HL-60/S4 treated with phorbol 12-myristate 13-acetate at 8.2 ng/mL for 4 days and 3 days (cell line): Measurements from ENCODE around the gene ANO9.

Experiments used
- in situ Hi-C: fragments of 300-500 bp; cut with MboI; formaldehyde crosslinking; loops from 2 replicates; pipeline ENCODE4 v1.15.0; 2022; ENCODE audit warnings: low sequenced_read_pairs

ANO9 gene

GRCh38 chr11:452916-453527 lies 11.2 kb upstream of the ANO9 start:
- in situ Hi-C loops: no loop called here

GRCh38 chr11:452203-452744 lies 10.5 kb upstream of the ANO9 start:
- in situ Hi-C loops: no loop called here

- in situ Hi-C loops: no loop called here
Observed at GRCh38 chr11:451738-452137, 9.9 kb upstream of the ANO9 start.

- in situ Hi-C loops: no loop called here
Observed at GRCh38 chr11:450809-451451, 9.1 kb upstream of the ANO9 start.

GRCh38 chr11:449889-450808 lies 8.3 kb upstream of the ANO9 start, which contains the start of gene PTDSS2:
Gene PTDSS2, plus strand, starts transcription at chr11:450279. Its CDS starts 177 bp downstream, at chr11:450456.
- in situ Hi-C loops: no loop called here

GRCh38 chr11:447923-448731 lies 6.3 kb upstream of the ANO9 start:
- in situ Hi-C loops: no loop called here

GRCh38 chr11:446891-447290 lies 5.1 kb upstream of the ANO9 start:
- in situ Hi-C loops: no loop called here

- in situ Hi-C loops: no loop called here
Observed at GRCh38 chr11:445765-446588, 4.2 kb upstream of the ANO9 start.

GRCh38 chr11:444396-445144 lies 2.8 kb upstream of the ANO9 start:
- in situ Hi-C loops: no loop called here

GRCh38 chr11:443542-444199 lies 1.9 kb upstream of the ANO9 start:
- in situ Hi-C loops: no loop called here

GRCh38 chr11:442611-443081 lies 835 bp upstream of the ANO9 start:
- in situ Hi-C loops: no loop called here

- in situ Hi-C loops: no loop called here
Observed at GRCh38 chr11:441043-441417, 781 bp downstream of the ANO9 start.

- in situ Hi-C loops: no loop called here
Observed at GRCh38 chr11:440065-441042, 1.5 kb downstream of the ANO9 start.

GRCh38 chr11:439315-440064 lies 2.3 kb downstream of the ANO9 start:
- in situ Hi-C loops: no loop called here

GRCh38 chr11:438101-438844 lies 3.5 kb downstream of the ANO9 start:
- in situ Hi-C loops: no loop called here
